Astrocyte of the spinal cord (primary cell): Measurements from ENCODE around the gene ERICH6B.

Experiments
- DNase-seq: peaks from one replicate; pipeline ENCODE4 v3.0.0; 2011; ENCODE audit warnings: low read depth, low spot score
- H3K4me3 ChIP-seq: 2 replicates; pipeline ENCODE4 v1.5.1; 2011; ENCODE audit warnings: low read depth, mild to moderate bottlenecking, low read length, moderate library complexity
- CTCF ChIP-seq: IDR thresholded peaks from 2 replicates; pipeline ENCODE4 v1.5.1; 2012; ENCODE audit warnings: low read depth, mild to moderate bottlenecking, low read length, inconsistent platforms
- in situ Hi-C: cut with HindIII; loops from 2 replicates; pipeline ENCODE4 v1.10.0; 2017; ENCODE audit warnings: low sequenced_read_pairs

The ERICH6B gene

DNA sequence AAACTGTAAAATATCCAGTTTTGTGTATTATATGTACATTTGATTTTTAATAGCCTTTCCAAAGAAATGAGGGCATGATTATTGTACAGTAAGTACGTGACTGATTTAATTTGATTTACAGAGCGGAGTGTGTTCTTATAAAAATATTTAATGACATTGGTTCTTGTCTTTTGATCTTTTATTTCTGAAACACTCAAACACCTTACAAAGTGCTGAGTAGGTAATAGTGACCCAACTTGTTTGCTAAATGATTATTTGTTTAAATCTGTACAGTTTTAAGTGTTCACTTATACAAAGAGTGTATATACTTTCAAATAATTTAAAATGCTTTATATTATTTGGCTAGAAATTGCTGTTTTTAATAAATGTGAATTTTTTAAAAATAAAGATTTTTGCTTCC, 79.3 kb downstream of the ERICH6B start:
- DNase-seq: no peak
- in situ Hi-C loops: no loop called here
- TF ChIP-seq CTCF: no peak
- H3K4me3 ChIP-seq: no peak overlapping the region

- DNase-seq: no peak
- no peak overlapping the region for H3K4me3 ChIP-seq
- in situ Hi-C loops: no loop called here
- TF ChIP-seq CTCF: no peak
These were observed 80.9 kb downstream of the ERICH6B start for GRCh38 chr13:45534604-45535003.

GRCh38 chr13:45529758-45530157, 85.8 kb downstream of the ERICH6B start:
- no peak for DNase-seq
- no peak overlapping the region for H3K4me3 ChIP-seq
- TF ChIP-seq CTCF: no peak
- in situ Hi-C loops: no loop called here

GRCh38 chr13:45527699-45528462, 87.7 kb downstream of the ERICH6B start:
- DNase-seq: no peak
- H3K4me3 ChIP-seq: no peak overlapping the region
- in situ Hi-C loops: no loop called here
- no peak for TF ChIP-seq CTCF

GRCh38 chr13:45522571-45522970, 93.0 kb downstream of the ERICH6B start:
- in situ Hi-C loops: no loop called here
- no peak for TF ChIP-seq CTCF
- H3K4me3 ChIP-seq: no peak overlapping the region
- DNase-seq: no peak

- peak; percentile 77 for DNase-seq
- in situ Hi-C loops: no loop called here
- H3K4me3 ChIP-seq: no peak overlapping the region
- no peak for TF ChIP-seq CTCF
These were observed 94.2 kb downstream of the ERICH6B start for GRCh38 chr13:45521297-45521696.
